Peyer's patch (tissue), 4 donors: ENCODE measurements around the gene AKAP7. TPM values are rescaled to one million over a fixed set of nuclear protein-coding genes. Genes with fewer than 3 reads are reported as not detected.
A peak's percentile ranks its signal among the peaks of the same experiment; 100 is the strongest.
"Not testable (repeated sequence)": the region's sequence is repeated elsewhere in the genome, so short reads cannot be mapped to it uniquely, and the experiment has no call there.

Experiments
- DNase-seq, 3 donors: peaks; one replicate each; pipeline ENCODE4 v3.0.0-alpha.2; 2017 to 2019
- H3K27ac ChIP-seq, 4 donors: fragments of 200-600 bp; sonication (generic); one replicate each; pipeline ENCODE4 v1.5.1; 2016 to 2019
- H3K27me3 ChIP-seq, 2 donors: fragments of 200-600 bp; sonication (generic); one replicate each; pipeline ENCODE4 v1.5.1; 2019
- H3K36me3 ChIP-seq, 3 donors: fragments of 200-600 bp; sonication (generic); one replicate each; pipeline ENCODE4 v1.5.1; 2016 to 2019
- H3K4me1 ChIP-seq, 4 donors: fragments of 200-600 bp; sonication (generic); one replicate each; pipeline ENCODE4 v1.5.1; 2016 to 2019
- H3K4me3 ChIP-seq, 4 donors: fragments of 200-600 bp; sonication (generic); 1 replicate in 3 of 4; 2 replicates in 1 of 4; pipeline ENCODE4 v1.5.1; 2016 to 2019; ENCODE audit warnings: mild to moderate bottlenecking in 1 of 4
- H3K9me3 ChIP-seq, 4 donors: fragments of 200-600 bp; sonication (generic); one replicate each; pipeline ENCODE4 v1.5.1; 2016 to 2019; ENCODE audit warnings: mild to moderate bottlenecking in 1 of 4
- CTCF ChIP-seq, 6 experiments: fragments of 450-650 bp in 4 of 6; fragments of 200-600 bp in 2 of 6; sonication (generic) in 1 of 6; IDR thresholded peaks; one replicate each; pipeline ENCODE4 v1.5.1; 2017 to 2019; ENCODE audit warnings: antibody characterized with exemption in 6 of 6, mild to moderate bottlenecking in 3 of 6, moderate library complexity in 1 of 6
- POLR2A ChIP-seq, 2 donors: fragments of 450-650 bp; IDR thresholded peaks; one replicate each; pipeline ENCODE4 v1.5.1; 2017; ENCODE audit warnings: antibody characterized with exemption in 2 of 2, mild to moderate bottlenecking in 2 of 2, moderate library complexity in 2 of 2
- total RNA-seq, 4 donors: library from RNA; depleted of rRNA; stranded (reverse); fragments of >200 nt; gene quantifications; one replicate each; pipeline ENCODE4 v1.1.0, GENCODE V29; 2016

AKAP7 gene
- total RNA-seq, 4 donors from 2014 or later = 8.3 to 24.7 (median 13.3) TPM

DNA sequence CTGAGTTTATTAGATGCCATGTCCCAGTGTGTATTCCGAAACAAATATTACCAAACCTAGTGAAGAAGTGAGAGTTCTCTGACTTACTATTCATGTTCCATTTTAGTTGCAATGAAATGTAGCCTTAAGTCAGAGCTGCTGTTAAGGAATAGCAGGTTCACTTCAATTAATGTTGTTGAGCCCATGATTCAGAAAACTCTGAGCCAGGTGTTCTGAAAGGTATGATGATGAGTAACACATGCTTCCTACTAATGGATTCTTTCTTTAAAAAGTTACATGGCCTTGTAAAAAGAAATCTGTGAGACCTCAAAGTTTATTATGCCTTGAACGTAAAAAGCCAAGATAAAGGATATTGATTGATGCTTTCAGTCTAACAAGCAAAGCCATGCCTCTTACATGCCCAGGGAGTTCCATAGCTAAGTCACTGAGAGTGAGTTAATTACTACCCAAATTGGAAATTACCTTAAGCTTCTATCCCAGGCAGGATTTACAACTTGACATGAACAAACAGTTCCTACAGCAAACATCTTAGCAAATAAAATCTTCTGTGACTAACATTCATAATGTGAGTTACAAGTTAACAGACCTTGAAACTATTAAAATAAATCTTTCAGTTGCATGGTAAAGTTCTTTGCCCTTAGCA is 122.9 kb downstream of the AKAP7 start:
- Histone ChIP-seq H3K9me3 (no peaks in the 10 kb centered on the region), H3K4me3 (no peak overlapping the region), H3K27me3 (no peaks in the 10 kb centered on the region), H3K36me3 (no peaks in the 10 kb centered on the region), H3K4me1 (no peaks in the 10 kb centered on the region), H3K27ac (peak overlapping the region in 1 of 4 donors; percentile 31)
- no peak for DNase-seq
- TF ChIP-seq CTCF (IDR thresholded peaks at IDR 0.05) = no peak
- TF ChIP-seq POLR2A (IDR thresholded peaks at IDR 0.05) = no peak

- H3K27ac ChIP-seq = peak overlapping the region in 1 of 4 donors; percentile 4
Observed at GRCh38 chr6:131258816-131259476, 123.7 kb downstream of the AKAP7 start.

DNA sequence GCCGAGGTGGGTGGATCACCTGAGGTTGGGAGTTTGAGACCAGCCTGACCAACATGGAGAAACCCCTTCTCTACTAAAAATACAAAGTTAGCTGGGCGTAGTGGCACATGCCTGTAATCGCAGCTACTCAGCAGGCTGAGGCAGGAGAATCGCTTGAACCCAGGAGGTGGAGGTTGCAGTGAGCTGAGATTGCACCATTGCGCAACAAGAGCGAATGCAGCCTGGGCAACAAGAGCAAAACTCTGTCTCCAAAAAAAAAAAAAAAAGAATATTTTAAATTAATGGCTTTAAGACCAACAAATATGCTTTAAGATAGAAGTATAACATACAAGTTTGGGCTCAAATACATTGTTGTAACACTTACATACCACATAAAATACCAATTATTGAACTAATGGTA is 125.7 kb downstream of the AKAP7 start:
- H3K4me1 ChIP-seq, H3K36me3 ChIP-seq, H3K27me3 ChIP-seq, H3K4me3 ChIP-seq, H3K9me3 ChIP-seq, DNase-seq, H3K27ac ChIP-seq: not testable (repeated sequence)

More at GRCh38 chr6:131258816-131259476, 123.7 kb downstream of the AKAP7 start:
- H3K36me3 ChIP-seq = no peaks in the 10 kb centered on the region
- no peaks in the 10 kb centered on the region for H3K27me3 ChIP-seq
- TF ChIP-seq CTCF (IDR thresholded peaks at IDR 0.05) (no peak), POLR2A (IDR thresholded peaks at IDR 0.05) (no peak)
- peak in 1 of 3 donors; percentile 62 for DNase-seq
- H3K4me3 ChIP-seq = no peak overlapping the region
- H3K9me3 ChIP-seq = no peaks in the 10 kb centered on the region
- H3K4me1 ChIP-seq = no peaks in the 10 kb centered on the region

DNA sequence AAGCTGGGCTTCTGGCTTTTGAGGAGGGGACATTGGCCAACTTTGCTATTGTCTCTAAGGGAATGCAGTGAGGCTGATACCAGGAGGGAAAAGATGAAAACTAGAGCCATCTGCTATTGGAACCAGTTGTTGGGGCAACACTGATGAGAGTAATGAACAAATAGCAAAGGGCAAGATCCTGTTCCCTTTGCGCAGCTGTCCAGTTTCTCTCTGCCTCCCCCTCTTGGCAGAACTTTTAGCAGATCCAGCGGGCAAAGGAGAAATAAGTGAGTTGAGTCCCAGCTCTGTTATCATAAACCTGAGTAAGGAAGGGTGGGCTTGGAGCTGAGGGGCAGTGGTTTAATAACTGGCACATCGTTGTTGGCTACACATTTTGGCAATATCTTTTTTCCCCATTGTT is 126.8 kb downstream of the AKAP7 start:
- Histone ChIP-seq H3K4me1 (no peaks in the 10 kb centered on the region), H3K4me3 (no peak overlapping the region), H3K27ac (no peak overlapping the region), H3K9me3 (no peaks in the 10 kb centered on the region), H3K36me3 (no peaks in the 10 kb centered on the region), H3K27me3 (no peaks in the 10 kb centered on the region)
- no peak for DNase-seq
- TF ChIP-seq CTCF (IDR thresholded peaks at IDR 0.05) = no peak
- TF ChIP-seq POLR2A (IDR thresholded peaks at IDR 0.05) = no peak

DNA sequence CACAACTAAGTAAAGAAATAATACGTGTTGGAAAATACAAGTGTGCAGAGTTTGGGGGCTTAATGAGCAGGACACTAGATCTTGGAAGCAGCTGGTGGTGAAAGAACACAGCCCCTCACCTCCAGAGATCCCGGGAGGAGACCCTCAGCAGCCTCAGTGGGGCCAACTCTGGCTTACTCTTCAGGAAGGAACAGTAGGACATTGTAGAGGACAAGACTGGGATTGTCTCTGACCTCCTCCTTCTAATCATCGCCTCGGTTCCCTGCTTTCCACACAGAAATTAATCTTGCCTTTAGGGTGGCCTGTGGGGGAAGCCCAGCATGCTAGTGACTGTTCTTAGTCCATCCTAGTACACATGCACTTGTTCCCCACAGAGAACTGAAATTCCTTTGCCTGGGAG is 130.7 kb downstream of the AKAP7 start:
- no peak overlapping the region for H3K4me3 ChIP-seq
- TF ChIP-seq POLR2A (IDR thresholded peaks at IDR 0.05) (no peak), CTCF (IDR thresholded peaks at IDR 0.05) (no peak)
- no peak for DNase-seq
- no peak overlapping the region for H3K27ac ChIP-seq
- H3K9me3 ChIP-seq = peaks cover 0 to 7% (median 0%) of the 10 kb centered on the region in 4 donors
- H3K27me3 ChIP-seq = no peaks in the 10 kb centered on the region
- H3K4me1 ChIP-seq = no peaks in the 10 kb centered on the region
- H3K36me3 ChIP-seq = peaks cover 0 to 8% (median 0%) of the 10 kb centered on the region in 3 donors

GRCh38 chr6:131268303-131268702 is 133.0 kb downstream of the AKAP7 start:
- H3K27ac ChIP-seq = no peak overlapping the region
- no peak for DNase-seq
- H3K4me1 ChIP-seq = no peaks in the 10 kb centered on the region
- peaks cover 0 to 7% (median 0%) of the 10 kb centered on the region in 4 donors for H3K9me3 ChIP-seq
- H3K36me3 ChIP-seq = peaks cover 0 to 8% (median 0%) of the 10 kb centered on the region in 3 donors
- no peak for TF ChIP-seq CTCF (IDR thresholded peaks at IDR 0.05)
- TF ChIP-seq POLR2A (IDR thresholded peaks at IDR 0.05) = no peak
- H3K4me3 ChIP-seq = no peak overlapping the region
- no peaks in the 10 kb centered on the region for H3K27me3 ChIP-seq
